Activated CD4-positive, alpha-beta T cell treated with anti-CD3 and anti-CD28 coated beads, Interleukin-10, Interleukin-2, amounts not matched to agents 100 ng/mL and 50 ng/mL, durations not matched to agents 16 hours and 8 hours (primary cell): ENCODE results near the gene PLB1.
A peak's percentile ranks its signal among the peaks of the same experiment; 100 is the strongest.

Experiments
- DNase-seq: peaks from one replicate; pipeline ENCODE4 v3.0.0-alpha.2; 2020

PLB1 gene

GRCh38 chr2:28506112-28506910, 10.5 kb downstream of the PLB1 start:
- DNase-seq = no peak

- DNase-seq = peak; percentile 16
These were observed 12.2 kb downstream of the PLB1 start for GRCh38 chr2:28507796-28508764.

GRCh38 chr2:28509361-28509760, 13.5 kb downstream of the PLB1 start:
- DNase-seq = no peak

- DNase-seq = no peak
These were observed 14.3 kb downstream of the PLB1 start for GRCh38 chr2:28510184-28510583.

- no peak for DNase-seq
These were observed 16.2 kb downstream of the PLB1 start for GRCh38 chr2:28511871-28512606.

GRCh38 chr2:28512607-28512965, 16.7 kb downstream of the PLB1 start:
- no peak for DNase-seq

GRCh38 chr2:28513097-28513496, 17.2 kb downstream of the PLB1 start:
- DNase-seq = no peak

GRCh38 chr2:28515176-28515751, 19.4 kb downstream of the PLB1 start:
- no peak for DNase-seq

GRCh38 chr2:28516430-28516829, 20.6 kb downstream of the PLB1 start:
- no peak for DNase-seq

- no peak for DNase-seq
These were observed 21.1 kb downstream of the PLB1 start for GRCh38 chr2:28516950-28517349.

GRCh38 chr2:28521663-28522062, 25.8 kb downstream of the PLB1 start:
- DNase-seq = no peak

- DNase-seq = no peak
These were observed 26.6 kb downstream of the PLB1 start for GRCh38 chr2:28522481-28522880.

GRCh38 chr2:28523902-28524301, 28.0 kb downstream of the PLB1 start:
- no peak for DNase-seq

GRCh38 chr2:28525481-28525880, 29.6 kb downstream of the PLB1 start:
- no peak for DNase-seq

GRCh38 chr2:28526527-28527132, 30.8 kb downstream of the PLB1 start:
- DNase-seq = no peak

GRCh38 chr2:28527196-28527595, 31.3 kb downstream of the PLB1 start:
- DNase-seq = no peak

- DNase-seq = no peak
These were observed 32.3 kb downstream of the PLB1 start for GRCh38 chr2:28528206-28528605.

- no peak for DNase-seq
These were observed 34.9 kb downstream of the PLB1 start for GRCh38 chr2:28530782-28531181.

- peak; percentile 44 for DNase-seq
These were observed 36.5 kb downstream of the PLB1 start for GRCh38 chr2:28532399-28532798.

- DNase-seq = no peak
These were observed 37.3 kb downstream of the PLB1 start for GRCh38 chr2:28533044-28533680.

- DNase-seq = no peak
These were observed 39.0 kb downstream of the PLB1 start for GRCh38 chr2:28534817-28535216.

GRCh38 chr2:28538134-28538533, 42.3 kb downstream of the PLB1 start:
- DNase-seq = no peak
